H1 (cell line): Measurements from ENCODE around the gene MYO5A. TPM values are rescaled to one million over a fixed set of nuclear protein-coding genes. Genes with fewer than 3 reads are reported as not detected.
A peak's percentile ranks its signal among the peaks of the same experiment; 100 is the strongest.

ENCODE experiments used
- CTCF ChIA-PET: fragments of 300-600 bp; sonication (Branson Sonifier 250); formaldehyde crosslinking; loops from one replicate; lab custom pipeline; 2021; ENCODE audit not compliant: partially characterized antibody; lab: Charles Lee
- POLR2A ChIA-PET: fragments of 300-600 bp; sonication (Branson Sonifier 250); formaldehyde crosslinking; loops from one replicate; lab custom pipeline; 2021; ENCODE audit warnings: inconsistent platforms; ENCODE audit not compliant: partially characterized antibody; lab: Charles Lee
- DNase-seq, 2 experiments: peaks; one replicate each; pipeline versions ENCODE4 v3.0.0 to v3.0.0-alpha.2; 2010 to 2022; ENCODE audit warnings: low spot score in 2 of 2, low read depth in 1 of 2, mixed read lengths in 1 of 2
- FAIRE-seq: peaks from 2 replicates; lab custom pipeline; 2011; peaks lifted over from hg19 to GRCh38; lab: Jason Lieb, UNC
- H2AFZ ChIP-seq: 2 replicates; pipeline ENCODE4 v1.8.1; 2012; ENCODE audit warnings: low read length, inconsistent platforms
- H2AK5ac ChIP-seq: 2 replicates; pipeline ENCODE4 v1.6.1; 2013; ENCODE audit warnings: low read depth, low read length
- H2BK120ac ChIP-seq: replicated peaks from 2 replicates; pipeline ENCODE3; 2013; ENCODE audit warnings: low read depth, low read length, inconsistent platforms
- H2BK12ac ChIP-seq: 2 replicates; pipeline ENCODE4 v1.6.1; 2013; ENCODE audit warnings: low read depth, low read length
- H2BK15ac ChIP-seq: 2 replicates; pipeline ENCODE4 v1.6.1; 2013; ENCODE audit warnings: low read length
- H2BK20ac ChIP-seq: 2 replicates; pipeline ENCODE4 v1.6.1; 2013; ENCODE audit warnings: low read length
- H2BK5ac ChIP-seq: 2 replicates; pipeline ENCODE4 v1.6.1; 2013; ENCODE audit warnings: low read depth, low read length
- H3K14ac ChIP-seq: 2 replicates; pipeline ENCODE4 v1.6.1; 2013; ENCODE audit warnings: inconsistent platforms; ENCODE audit not compliant: insufficient read length
- H3K18ac ChIP-seq: 2 replicates; pipeline ENCODE4 v1.6.1; 2013; ENCODE audit warnings: low read length; ENCODE audit errors: extremely low read depth
- H3K23ac ChIP-seq: 2 replicates; pipeline ENCODE4 v1.6.1; 2013; ENCODE audit warnings: inconsistent platforms; ENCODE audit not compliant: insufficient read length
- H3K23me2 ChIP-seq: 2 replicates; pipeline ENCODE4 v1.6.1; 2013; ENCODE audit warnings: low read depth, low read length
- H3K27ac ChIP-seq: 2 replicates; pipeline ENCODE4 v1.6.1; 2011; ENCODE audit warnings: low read depth, low read length, inconsistent platforms
- H3K27me3 ChIP-seq, 4 experiments: replicated peaks in 1 of 4; 1 replicate in 1 of 4; 2 replicates in 3 of 4; pipeline versions ENCODE4 v1.6.1 to v1.8.1; 2011 to 2013; ENCODE audit warnings: low read length in 3 of 4, mild to moderate bottlenecking in 3 of 4, inconsistent platforms in 2 of 4, mixed read lengths in 2 of 4, moderate library complexity in 1 of 4; ENCODE audit not compliant: control insufficient read depth in 3 of 4, insufficient read depth in 3 of 4; ENCODE audit errors: extremely low read depth in 1 of 4
- H3K36me3 ChIP-seq, 4 experiments: 2 replicates each; pipeline versions ENCODE4 v1.6.1 to v1.8.1; 2011 to 2013; ENCODE audit warnings: mild to moderate bottlenecking in 4 of 4, low read length in 3 of 4, moderate library complexity in 2 of 4, control low read depth in 1 of 4, inconsistent platforms in 1 of 4; ENCODE audit not compliant: insufficient read depth in 4 of 4, control insufficient read depth in 2 of 4
- H3K4ac ChIP-seq: replicated peaks from 2 replicates; pipeline ENCODE3; 2013; ENCODE audit warnings: low read length, low read depth, mixed read lengths, inconsistent platforms; ENCODE audit not compliant: insufficient read length
- H3K4me1 ChIP-seq, 4 experiments: replicated peaks in 1 of 4; 1 replicate in 1 of 4; 2 replicates in 3 of 4; pipeline versions ENCODE4 v1.6.1 to v1.8.1; 2011 to 2013; ENCODE audit warnings: low read length in 3 of 4, inconsistent platforms in 2 of 4, mixed read lengths in 1 of 4; ENCODE audit not compliant: insufficient read depth in 4 of 4, control insufficient read depth in 3 of 4
- H3K4me2 ChIP-seq, 2 experiments: 2 replicates each; pipeline versions ENCODE4 v1.6.1 to v1.8.1; 2011 to 2013; ENCODE audit warnings: low read depth in 2 of 2, low read length in 2 of 2, control low read depth in 1 of 2, inconsistent platforms in 1 of 2, mild to moderate bottlenecking in 1 of 2; ENCODE audit not compliant: insufficient read depth in 1 of 2
- H3K4me3 ChIP-seq, 4 experiments: fragments of 200-600, 300-600 bp in 1 of 4; sonication (generic), shearing (Covaris generic), sonication (Bioruptor Twin) in 1 of 4; 2 replicates each; pipeline versions ENCODE4 v1.5.1 to v1.8.1; 2011 to 2016; ENCODE audit warnings: low read length in 4 of 4, low read depth in 3 of 4, control low read depth in 2 of 4, inconsistent platforms in 2 of 4, mild to moderate bottlenecking in 2 of 4, mixed read lengths in 1 of 4, moderate library complexity in 1 of 4; ENCODE audit not compliant: insufficient read depth in 2 of 4; ENCODE audit errors: extremely low read depth in 1 of 4
- H3K56ac ChIP-seq: replicated peaks from 2 replicates; pipeline ENCODE3; 2013; ENCODE audit warnings: low read depth, mild to moderate bottlenecking, mixed read lengths, low read length, inconsistent platforms; ENCODE audit not compliant: insufficient read length
- H3K79me1 ChIP-seq: 2 replicates; pipeline ENCODE4 v1.6.1; 2013; ENCODE audit warnings: low read depth, low read length, control low read depth
- H3K79me2 ChIP-seq, 2 experiments: 2 replicates each; pipeline versions ENCODE4 v1.6.1 to v1.8.1; 2012 to 2013; ENCODE audit warnings: low read length in 2 of 2, mild to moderate bottlenecking in 2 of 2, inconsistent platforms in 1 of 2; ENCODE audit not compliant: insufficient read depth in 2 of 2, control insufficient read depth in 1 of 2
- H3K9ac ChIP-seq, 4 experiments: replicated peaks in 1 of 4; 1 replicate in 1 of 4; 2 replicates in 3 of 4; pipeline versions ENCODE4 v1.6.1 to v1.8.1; 2011 to 2013; ENCODE audit warnings: low read depth in 3 of 4, low read length in 3 of 4, control low read depth in 2 of 4, mild to moderate bottlenecking in 2 of 4, moderate library complexity in 2 of 4, inconsistent platforms in 1 of 4; ENCODE audit errors: extremely low read depth in 1 of 4
- H3K9me3 ChIP-seq, 2 experiments: 2 replicates each; pipeline versions ENCODE4 v1.6.1 to v1.8.1; 2012 to 2013; ENCODE audit warnings: mild to moderate bottlenecking in 2 of 2, moderate library complexity in 2 of 2, control low read depth in 1 of 2, inconsistent platforms in 1 of 2, low read depth in 1 of 2, low read length in 1 of 2, mixed read lengths in 1 of 2; ENCODE audit not compliant: insufficient read depth in 2 of 2
- H4K20me1 ChIP-seq, 2 experiments: replicated peaks in 1 of 2; 2 replicates each; pipeline versions ENCODE3 to v1.8.1; 2011 to 2013; ENCODE audit warnings: inconsistent platforms in 2 of 2, low read length in 2 of 2, mild to moderate bottlenecking in 1 of 2; ENCODE audit not compliant: insufficient read depth in 2 of 2, control insufficient read depth in 1 of 2
- H4K5ac ChIP-seq: 2 replicates; pipeline ENCODE4 v1.6.1; 2013; ENCODE audit warnings: low read length, low read depth, mixed read lengths, inconsistent platforms; ENCODE audit not compliant: insufficient read length
- H4K8ac ChIP-seq: 2 replicates; pipeline ENCODE4 v1.8.0; 2013; ENCODE audit warnings: mild to moderate bottlenecking, moderate library complexity, low read length, inconsistent platforms; ENCODE audit not compliant: insufficient read depth; ENCODE audit errors: extremely low read depth
- H4K91ac ChIP-seq: replicated peaks from 2 replicates; pipeline ENCODE3; 2013; ENCODE audit warnings: low read length, mixed read lengths, inconsistent platforms; ENCODE audit not compliant: insufficient read length
- ASH2L ChIP-seq: fragments of 200-600, 300-600 bp; sonication (generic); IDR thresholded peaks from one replicate; pipeline ENCODE4 v1.7.1; 2017; ENCODE audit warnings: low read length
- ATF2 ChIP-seq: IDR thresholded peaks from 2 replicates; pipeline ENCODE4 v1.6.1; 2012; ENCODE audit warnings: low read length, inconsistent platforms
- BACH1 ChIP-seq: IDR thresholded peaks from 2 replicates; pipeline ENCODE4 v1.6.1; 2012; ENCODE audit warnings: low read length, improper control_type of control experiment
- BCL11A ChIP-seq, 2 experiments: IDR thresholded peaks; one replicate each; pipeline ENCODE4 v1.6.1; 2011; ENCODE audit warnings: low read depth in 2 of 2, low read length in 2 of 2, mild to moderate bottlenecking in 2 of 2
- CBX5 ChIP-seq: fragments of 300-800, 300-1000 bp; sonication (generic); IDR thresholded peaks from 2 replicates; pipeline ENCODE4 v1.7.1; 2016; ENCODE audit warnings: antibody characterized with exemption, low read length, low read depth
- CHD2 ChIP-seq: IDR thresholded peaks from 2 replicates; pipeline ENCODE4 v1.6.1; 2012; ENCODE audit warnings: low read length, improper control_type of control experiment
- CREB1 ChIP-seq: IDR thresholded peaks from 2 replicates; pipeline ENCODE4 v1.6.1; 2012; ENCODE audit warnings: inconsistent platforms
- HDAC2 ChIP-seq, 2 experiments: fragments of 300-600 bp in 1 of 2; sonication (generic) in 1 of 2; IDR thresholded peaks; 2 replicates each; pipeline ENCODE4 v1.6.1; 2011 to 2012; ENCODE audit warnings: low read depth in 2 of 2, low read length in 2 of 2, mild to moderate bottlenecking in 2 of 2, moderate library complexity in 2 of 2, borderline replicate concordance in 1 of 2, inconsistent platforms in 1 of 2
- KDM4A ChIP-seq: IDR thresholded peaks from one replicate; pipeline ENCODE4 v1.7.1; 2012; ENCODE audit warnings: low read depth, mild to moderate bottlenecking, moderate library complexity, low read length, inconsistent platforms; ENCODE audit not compliant: severe bottlenecking
- NANOG ChIP-seq: IDR thresholded peaks from 2 replicates; pipeline ENCODE4 v1.6.1; 2011; ENCODE audit warnings: low read length, low read depth, mild to moderate bottlenecking, inconsistent platforms; ENCODE audit not compliant: insufficient read depth, poor library complexity, severe bottlenecking
- RFX5 ChIP-seq: IDR thresholded peaks from 2 replicates; pipeline ENCODE4 v1.6.1; 2011; ENCODE audit warnings: low read depth, low read length, improper control_type of control experiment, borderline replicate concordance
- SP1 ChIP-seq: IDR thresholded peaks from 2 replicates; pipeline ENCODE4 v1.6.1; 2011; ENCODE audit warnings: low read depth, low read length
- WGBS, 2 experiments: shearing (Covaris generic) in 1 of 2; methylation state at CpG; one replicate each; pipeline versions ENCODE4 v1.1.6 to v1.1.7; 2013 to 2015; ENCODE audit warnings: low lambda C conversion rate in 2 of 2, mixed read lengths in 2 of 2, inconsistent platforms in 1 of 2, low coverage in 1 of 2, missing lambda C conversion rate in 1 of 2; ENCODE audit not compliant: insufficient replicate concordance in 2 of 2, insufficient coverage in 1 of 2, insufficient read length in 1 of 2; ENCODE audit errors: extremely low coverage in 1 of 2, missing lambda C conversion rate in 1 of 2; 5-methylcytosine and 5-hydroxymethylcytosine counted together
- polyA plus RNA-seq, 7 experiments: library from polyadenylated mRNA; depleted of rRNA in 3 of 7; stranded (reverse) in 5 of 7; unstranded in 2 of 7; fragments of >200 nt in 5 of 7; fragments of 200-250 nt in 2 of 7; gene quantifications; 1 replicate in 5 of 7; 2 replicates in 1 of 7; 4 replicates in 1 of 7; pipeline versions ENCODE4 v1.2.1 to v1.2.3, GENCODE V29; 2011 to 2013; ENCODE audit warnings: missing spikeins in 2 of 7, mixed read lengths in 2 of 7
- total RNA-seq: library from RNA; stranded (reverse); fragmentation: NEBNext Ultra II Directional; extraction: Animal tissue kit (Norgen Biotek cat#: 25700); gene quantifications from 2 replicates; pipeline ENCODE4 v1.2.1, GENCODE V29; 2021

MYO5A gene
- total and polyA plus RNA-seq, 2 of the 8 experiments (the other 6 are each of a cell fraction or from before 2014, with no cell fraction given), result 11.4 to 24.7 TPM

GRCh38 chr15:52445553-52445952 is 83.1 kb downstream of the MYO5A start:
- H3K4ac ChIP-seq, result peak overlapping the region; percentile 60
- H3K18ac ChIP-seq, result peak overlapping the region; percentile 38; the same call in 1 of the 2 replicates
- H2BK12ac ChIP-seq, result peak overlapping the region; percentile 71; the same call in 1 of the 2 replicates
- DNase-seq, result no peak
- H3K56ac ChIP-seq, result no peak overlapping the region
- no peaks in the 10 kb centered on the region for H3K27me3 ChIP-seq
- H4K91ac ChIP-seq, result no peak overlapping the region
- H2BK5ac ChIP-seq, result peak overlapping the region; percentile 60; the same call in 1 of the 2 replicates
- no peak overlapping the region for H2AFZ ChIP-seq
- H3K4me3 ChIP-seq, result no peak overlapping the region
- H3K23ac ChIP-seq, result no peak overlapping the region
- peaks cover 0 to 4% (median 3%) of the 10 kb centered on the region in 4 experiments; a peak in 3 of 7 replicates for H3K4me1 ChIP-seq
- no peak for FAIRE-seq
- H4K5ac ChIP-seq, result no peak overlapping the region
- H2BK120ac ChIP-seq, result no peak overlapping the region
- H3K79me1 ChIP-seq, result no peaks in the 10 kb centered on the region
- 93% methylated on average over 7 of the region's 7 CpGs; no CpG with 5 or more reads in 1 of the 2 experiments for WGBS, 2 experiments
- H3K9ac ChIP-seq, result no peak overlapping the region
- H3K9me3 ChIP-seq, result peaks cover 16 to 17% of the 10 kb centered on the region in 2 experiments
- H2AK5ac ChIP-seq, result peak overlapping the region; percentile 60; the same call in 1 of the 2 replicates
- no peak overlapping the region for H3K14ac ChIP-seq
- H3K23me2 ChIP-seq, result no peaks in the 10 kb centered on the region; the same call in 1 of the 2 replicates
- CTCF ChIA-PET, result interaction anchor here (1.3 kb wide), 1 partner anchor 189 kb away, joined by 3 read pairs; no protein-coding TSS in a partner anchor
- 0 out of 8 replicates have a peak, but pooled peaks cover 0 to 6% (median 0%) of the 10 kb centered on the region in 4 experiments for H3K36me3 ChIP-seq
- POLR2A ChIA-PET, result interaction anchor here (1.0 to 1.6 kb wide), 2 partner anchors 18 to 21 kb away, joined by 3 read pairs; no protein-coding TSS in a partner anchor
- H3K79me2 ChIP-seq, result no peaks in the 10 kb centered on the region
- no peak overlapping the region; a peak in 1 of 4 replicates for H3K4me2 ChIP-seq
- no peak overlapping the region for H2BK15ac ChIP-seq
- H4K8ac ChIP-seq, result no peak overlapping the region
- no peak overlapping the region for H3K27ac ChIP-seq
- no peak overlapping the region for H2BK20ac ChIP-seq
- no peaks in the 10 kb centered on the region for H4K20me1 ChIP-seq
- TF ChIP-seq NANOG (no peak), HDAC2 (IDR thresholded peaks at IDR 0.05; ENCODE audit: borderline replicate concordance in 1 of 2, low read depth in 2 of 2, low read length in 2 of 2) (no peak), SP1 (no peak), ATF2 (no peak), KDM4A (no peak), CBX5 (no peak), BACH1 (no peak), CREB1 (no peak), RFX5 (no peak), CHD2 (no peak), BCL11A (IDR thresholded peaks at IDR 0.05; ENCODE audit: low read depth in 2 of 2, low read length in 2 of 2) (no peak), ASH2L (no peak)
